Osteoblast (primary cell): ENCODE results near the gene SLC35F5. TPM values are rescaled to one million over a fixed set of nuclear protein-coding genes. Genes with fewer than 3 reads are reported as not detected.

Source experiments
- DNase-seq: peaks from one replicate; pipeline ENCODE4 v3.0.0; 2011; ENCODE audit warnings: low spot score, mixed read lengths; ENCODE audit not compliant: insufficient read length; ENCODE audit errors: missing footprints
- H2AFZ ChIP-seq: 2 replicates; pipeline ENCODE4 v1.6.0; 2011; ENCODE audit warnings: mild to moderate bottlenecking, low read length
- H3K27ac ChIP-seq: 2 replicates; pipeline ENCODE4 v1.5.1; 2011; ENCODE audit warnings: mild to moderate bottlenecking, low read depth, low read length, moderate library complexity
- H3K27me3 ChIP-seq: 2 replicates; pipeline ENCODE4 v1.6.0; 2012; ENCODE audit warnings: mild to moderate bottlenecking, control low read depth, inconsistent platforms, low read length, moderate library complexity; ENCODE audit not compliant: insufficient read depth
- H3K36me3 ChIP-seq: 2 replicates; pipeline ENCODE4 v1.5.1; 2011; ENCODE audit warnings: mild to moderate bottlenecking, low read length, control low read depth, moderate library complexity; ENCODE audit not compliant: insufficient read depth
- H3K4me1 ChIP-seq: 2 replicates; pipeline ENCODE4 v1.5.1; 2011; ENCODE audit warnings: mild to moderate bottlenecking, low read length, control low read depth, moderate library complexity; ENCODE audit not compliant: insufficient read depth
- H3K4me2 ChIP-seq: 2 replicates; pipeline ENCODE4 v1.6.0; 2011; ENCODE audit warnings: mild to moderate bottlenecking, low read length; ENCODE audit not compliant: insufficient read depth
- H3K4me3 ChIP-seq: fragments of 200-600 bp; sonication (generic); 3 replicates; pipeline ENCODE4 v1.5.1; 2012; ENCODE audit warnings: mild to moderate bottlenecking, low read length, inconsistent platforms; ENCODE audit not compliant: insufficient read depth
- H3K79me2 ChIP-seq: 2 replicates; pipeline ENCODE4 v1.6.0; 2012; ENCODE audit warnings: mild to moderate bottlenecking, low read length, control low read depth, inconsistent platforms; ENCODE audit not compliant: insufficient read depth
- H3K9me3 ChIP-seq: 2 replicates; pipeline ENCODE4 v1.5.1; 2011; ENCODE audit warnings: low read depth, low read length, control low read depth
- H4K20me1 ChIP-seq: 2 replicates; pipeline ENCODE4 v1.6.0; 2012; ENCODE audit warnings: mild to moderate bottlenecking, low read length, control low read depth; ENCODE audit not compliant: insufficient read depth
- total RNA-seq: library from RNA; depleted of rRNA; stranded (reverse); fragments of >200 nt; gene quantifications from 2 replicates; pipeline ENCODE4 v1.2.3, GENCODE V29; 2012
- TF ChIP-seq, protein P1 (sequence below): IDR thresholded peaks from 2 replicates; pipeline ENCODE4 v1.5.1; 2011; ENCODE audit warnings: mild to moderate bottlenecking, low read depth, low read length, moderate library complexity; ENCODE audit errors: extremely low read depth

SLC35F5 gene
- total RNA-seq, 1 donor: 245 TPM

DNA sequence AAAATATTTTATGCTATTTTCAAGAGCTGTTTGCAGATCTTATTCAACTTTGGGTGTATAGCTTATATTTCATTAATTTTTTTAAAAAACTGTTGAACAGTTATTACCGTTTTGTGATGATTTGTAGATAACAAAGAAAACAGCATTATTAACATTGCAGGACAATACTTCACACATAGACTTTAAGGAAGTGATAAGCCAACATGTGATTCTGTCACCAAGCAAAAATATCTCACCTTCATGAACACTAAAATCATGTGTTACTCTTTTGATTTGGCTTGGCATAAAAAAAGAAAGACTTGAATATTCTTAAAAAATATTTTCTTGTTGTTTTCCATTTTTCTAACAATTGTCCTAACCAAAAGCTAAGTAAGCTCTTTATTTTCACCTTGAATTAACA lies 33.0 kb downstream of the SLC35F5 start:
- DNase-seq: no peak
- H3K36me3 ChIP-seq: peaks cover 22% of the 10 kb centered on the region
- no peak overlapping the region for H2AFZ ChIP-seq
- no peaks in the 10 kb centered on the region for H3K79me2 ChIP-seq
- TF ChIP-seq, protein P1, sequence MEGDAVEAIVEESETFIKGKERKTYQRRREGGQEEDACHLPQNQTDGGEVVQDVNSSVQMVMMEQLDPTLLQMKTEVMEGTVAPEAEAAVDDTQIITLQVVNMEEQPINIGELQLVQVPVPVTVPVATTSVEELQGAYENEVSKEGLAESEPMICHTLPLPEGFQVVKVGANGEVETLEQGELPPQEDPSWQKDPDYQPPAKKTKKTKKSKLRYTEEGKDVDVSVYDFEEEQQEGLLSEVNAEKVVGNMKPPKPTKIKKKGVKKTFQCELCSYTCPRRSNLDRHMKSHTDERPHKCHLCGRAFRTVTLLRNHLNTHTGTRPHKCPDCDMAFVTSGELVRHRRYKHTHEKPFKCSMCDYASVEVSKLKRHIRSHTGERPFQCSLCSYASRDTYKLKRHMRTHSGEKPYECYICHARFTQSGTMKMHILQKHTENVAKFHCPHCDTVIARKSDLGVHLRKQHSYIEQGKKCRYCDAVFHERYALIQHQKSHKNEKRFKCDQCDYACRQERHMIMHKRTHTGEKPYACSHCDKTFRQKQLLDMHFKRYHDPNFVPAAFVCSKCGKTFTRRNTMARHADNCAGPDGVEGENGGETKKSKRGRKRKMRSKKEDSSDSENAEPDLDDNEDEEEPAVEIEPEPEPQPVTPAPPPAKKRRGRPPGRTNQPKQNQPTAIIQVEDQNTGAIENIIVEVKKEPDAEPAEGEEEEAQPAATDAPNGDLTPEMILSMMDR: no peak
- H3K9me3 ChIP-seq: no peaks in the 10 kb centered on the region
- H3K4me2 ChIP-seq: no peak overlapping the region
- H3K27me3 ChIP-seq: no peaks in the 10 kb centered on the region
- H3K27ac ChIP-seq: no peak overlapping the region
- no peaks in the 10 kb centered on the region for H4K20me1 ChIP-seq
- H3K4me3 ChIP-seq: no peak overlapping the region
- no peaks in the 10 kb centered on the region for H3K4me1 ChIP-seq

DNA sequence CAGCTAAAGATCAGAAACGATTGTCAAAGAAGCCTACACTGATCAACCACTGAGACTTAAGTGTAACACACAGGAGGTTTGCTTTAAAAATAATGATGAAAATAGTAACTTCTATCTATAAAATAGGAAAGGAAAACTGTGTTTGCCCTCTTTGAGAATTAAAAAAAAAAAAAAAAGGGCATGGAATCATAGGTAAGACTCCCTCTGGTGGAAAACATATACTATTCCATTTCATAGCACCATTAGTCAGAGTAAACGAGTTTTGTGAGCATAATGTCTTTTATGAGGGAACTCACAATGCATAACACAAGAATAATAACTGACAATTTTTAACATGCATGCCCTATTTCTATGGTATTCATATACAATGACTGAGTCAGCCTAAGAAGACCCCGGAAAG lies 36.3 kb downstream of the SLC35F5 start:
- Histone ChIP-seq H4K20me1 (no peaks in the 10 kb centered on the region), H3K27me3 (no peaks in the 10 kb centered on the region), H2AFZ (no peak overlapping the region), H3K4me1 (peaks cover 7% of the 10 kb centered on the region), H3K4me2 (no peak overlapping the region), H3K27ac (no peak overlapping the region), H3K36me3 (peaks cover 31% of the 10 kb centered on the region), H3K79me2 (no peaks in the 10 kb centered on the region), H3K9me3 (no peaks in the 10 kb centered on the region), H3K4me3 (no peak overlapping the region)
- peak; percentile 58 for DNase-seq
- TF ChIP-seq, protein P1: peak; percentile 56

DNA sequence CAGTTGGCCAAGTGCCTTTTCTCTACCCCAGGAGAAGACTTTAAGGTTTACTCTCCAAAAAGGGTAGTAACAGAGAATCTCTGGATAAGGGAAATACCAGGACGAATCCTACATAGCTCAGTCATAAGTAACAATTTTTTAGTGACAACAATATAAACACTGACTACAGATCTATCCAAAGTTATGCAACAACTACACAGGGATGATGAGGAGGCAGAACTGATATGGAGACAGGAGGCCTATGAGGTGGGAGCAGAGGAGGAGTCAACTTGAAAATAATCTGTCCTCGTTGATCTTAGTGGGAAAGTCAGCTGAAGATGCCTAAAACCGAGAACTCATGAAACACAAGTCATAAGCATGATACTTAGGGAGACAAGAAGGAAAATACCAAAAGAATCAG lies 40.2 kb downstream of the SLC35F5 start:
- H3K27ac ChIP-seq: peak overlapping the region; percentile 25
- H3K4me3 ChIP-seq: no peak overlapping the region
- peaks cover 7% of the 10 kb centered on the region for H3K4me1 ChIP-seq
- H3K79me2 ChIP-seq: no peaks in the 10 kb centered on the region
- H3K27me3 ChIP-seq: no peaks in the 10 kb centered on the region
- TF ChIP-seq, protein P1: no peak
- no peaks in the 10 kb centered on the region for H3K9me3 ChIP-seq
- DNase-seq: no peak
- H4K20me1 ChIP-seq: no peaks in the 10 kb centered on the region
- no peak overlapping the region for H3K4me2 ChIP-seq
- peaks cover 48% of the 10 kb centered on the region for H3K36me3 ChIP-seq
- H2AFZ ChIP-seq: no peak overlapping the region

DNA sequence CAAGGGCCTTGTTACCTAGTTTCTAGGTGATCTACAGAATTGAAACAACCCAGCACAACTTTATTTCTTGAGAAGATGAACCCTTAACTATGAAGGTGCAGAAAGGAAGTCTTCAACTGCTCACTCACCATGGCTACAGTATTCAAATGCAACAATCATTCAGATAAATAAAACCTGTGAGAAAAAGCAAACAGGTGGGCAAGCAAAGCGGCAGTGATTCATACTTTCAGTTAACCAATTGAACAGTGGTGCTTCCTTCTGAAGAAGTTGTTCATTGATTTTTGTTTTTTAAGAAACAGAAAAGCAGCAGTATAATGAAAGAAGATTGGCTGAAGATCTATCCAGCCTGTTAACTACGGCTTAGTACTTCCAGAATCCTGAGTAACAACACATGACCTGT lies 43.5 kb downstream of the SLC35F5 start:
- no peak overlapping the region for H3K4me3 ChIP-seq
- no peak overlapping the region for H3K27ac ChIP-seq
- H3K4me2 ChIP-seq: no peak overlapping the region
- no peak for DNase-seq
- no peaks in the 10 kb centered on the region for H4K20me1 ChIP-seq
- H3K27me3 ChIP-seq: no peaks in the 10 kb centered on the region
- no peak overlapping the region for H2AFZ ChIP-seq
- no peaks in the 10 kb centered on the region for H3K9me3 ChIP-seq
- H3K79me2 ChIP-seq: no peaks in the 10 kb centered on the region
- H3K4me1 ChIP-seq: peaks cover 7% of the 10 kb centered on the region
- TF ChIP-seq, protein P1: no peak
- H3K36me3 ChIP-seq: peaks cover 40% of the 10 kb centered on the region
